Ammon's horn (tissue), 1 donor: ENCODE results near the gene ATRNL1.
"Not testable (repeated sequence)": the region's sequence is repeated elsewhere in the genome, so short reads cannot be mapped to it uniquely, and the experiment has no call there.

Experiments
- DNase-seq: peaks from one replicate; pipeline ENCODE4 v3.0.0-alpha.2; 2016; ENCODE audit warnings: low spot score

Gene ATRNL1

GRCh38 chr10:115092555-115093285 lies 445 bp upstream of the ATRNL1 start:
- DNase-seq = no peak

- no peak for DNase-seq
Measured at GRCh38 chr10:115093776-115094408, 727 bp downstream of the ATRNL1 start.

- DNase-seq = no peak
Measured at GRCh38 chr10:115094416-115095140, 1.4 kb downstream of the ATRNL1 start.

- no peak for DNase-seq
Measured at GRCh38 chr10:115095758-115096157, 2.6 kb downstream of the ATRNL1 start.

GRCh38 chr10:115103700-115104099 lies 10.5 kb downstream of the ATRNL1 start:
- DNase-seq = no peak

GRCh38 chr10:115105411-115105810 lies 12.2 kb downstream of the ATRNL1 start:
- DNase-seq = not testable (repeated sequence)

GRCh38 chr10:115107830-115108229 lies 14.7 kb downstream of the ATRNL1 start:
- DNase-seq = no peak

GRCh38 chr10:115117301-115117700 lies 24.1 kb downstream of the ATRNL1 start:
- DNase-seq = no peak

- DNase-seq = no peak
Measured at GRCh38 chr10:115118346-115118745, 25.2 kb downstream of the ATRNL1 start.

GRCh38 chr10:115125505-115125904 lies 32.3 kb downstream of the ATRNL1 start:
- DNase-seq = no peak

- peak; percentile 8 for DNase-seq
Measured at GRCh38 chr10:115129752-115130151, 36.6 kb downstream of the ATRNL1 start.

GRCh38 chr10:115136616-115137015 lies 43.5 kb downstream of the ATRNL1 start:
- no peak for DNase-seq

- peak; percentile 11 for DNase-seq
Measured at GRCh38 chr10:115141254-115141653, 48.1 kb downstream of the ATRNL1 start.

- DNase-seq = no peak
Measured at GRCh38 chr10:115157357-115157756, 64.2 kb downstream of the ATRNL1 start.

GRCh38 chr10:115163129-115163528 lies 70.0 kb downstream of the ATRNL1 start:
- no peak for DNase-seq

GRCh38 chr10:115164220-115164619 lies 71.1 kb downstream of the ATRNL1 start:
- DNase-seq = no peak

GRCh38 chr10:115167751-115168150 lies 74.6 kb downstream of the ATRNL1 start:
- DNase-seq = no peak

- DNase-seq = no peak
Measured at GRCh38 chr10:115171392-115171960, 78.3 kb downstream of the ATRNL1 start.

GRCh38 chr10:115173915-115174443 lies 80.8 kb downstream of the ATRNL1 start:
- no peak for DNase-seq

GRCh38 chr10:115207276-115207675 lies 114.1 kb downstream of the ATRNL1 start:
- not testable (repeated sequence) for DNase-seq

GRCh38 chr10:115209133-115209532 lies 116.0 kb downstream of the ATRNL1 start:
- DNase-seq = no peak

GRCh38 chr10:115214829-115215228 lies 121.7 kb downstream of the ATRNL1 start:
- DNase-seq = no peak
